ENCODE measurements around the gene AMIGO3. TPM values are rescaled to one million over a fixed set of nuclear protein-coding genes. Genes with fewer than 3 reads are reported as not detected.

AMIGO3 gene
- polyA plus RNA-seq, 1 donor (not counting 4 experiments of a cell fraction or from before 2014, with no cell fraction given) = 0.03 TPM

DNA sequence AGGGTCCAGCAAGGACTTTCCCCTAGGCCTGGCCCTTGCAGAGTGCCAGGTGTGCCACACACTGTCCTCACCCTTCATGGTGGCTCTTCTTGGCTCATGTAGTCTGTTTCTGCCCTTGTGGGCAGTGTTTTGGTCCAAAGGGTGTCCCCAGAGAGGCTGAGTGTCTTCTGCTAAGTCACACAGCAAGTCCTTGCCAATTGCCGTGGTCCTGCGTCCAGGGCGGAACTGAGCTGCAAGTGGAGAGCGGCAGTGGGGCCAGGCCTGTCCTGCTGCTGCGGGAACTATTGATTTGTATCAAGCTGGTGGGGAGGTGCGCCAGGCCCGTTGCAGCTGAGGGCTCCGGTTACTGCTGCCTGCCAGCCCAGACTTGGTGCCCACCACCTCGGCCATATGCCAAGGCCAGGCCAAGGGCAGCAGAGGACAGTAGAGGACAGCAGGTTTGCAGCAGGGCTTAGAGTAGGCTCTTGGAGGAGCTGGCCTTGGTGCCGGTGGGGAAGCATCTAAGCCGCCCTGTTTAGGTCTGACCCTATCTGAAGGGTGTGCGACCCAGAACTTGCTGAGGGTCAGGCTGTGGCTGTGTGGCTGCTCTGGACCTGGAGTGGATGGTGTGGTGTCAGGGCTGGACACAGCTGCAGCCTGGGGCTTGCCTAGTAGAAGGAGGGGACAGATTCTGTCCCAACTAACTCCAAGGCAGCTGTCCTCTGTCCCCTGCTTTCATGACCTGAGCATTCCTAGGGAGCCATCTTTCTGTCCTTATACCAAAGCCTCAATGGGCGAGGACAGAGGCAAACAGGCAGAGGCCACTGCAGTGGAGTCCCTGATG, 4.5 kb downstream of the AMIGO3 start:
- no peaks in the 10 kb centered on the region for H3K9me1 ChIP-seq (ENCODE audit: control insufficient read depth, extremely low read depth, insufficient read depth, low read length)
- no peak overlapping the region for H2AFZ ChIP-seq (ENCODE audit: control insufficient read depth, low read length)
- peaks cover 0 to 17% of the 10 kb centered on the region in 2 experiments for H3K36me3 ChIP-seq (ENCODE audit: control insufficient read depth in 2 of 2, extremely low read depth in 1 of 2, insufficient read depth in 2 of 2, low read length in 2 of 2)
- no peaks in the 10 kb centered on the region for H3K9me3 ChIP-seq (ENCODE audit: control insufficient read depth, low read depth, low read length)
- no peak overlapping the region for H3K9ac ChIP-seq (ENCODE audit: control insufficient read depth, extremely low read depth, insufficient read depth, low read length)
- TF ChIP-seq CTCF (optimal IDR thresholded peaks at IDR 0.05 in 1 of 3, IDR thresholded peaks at IDR 0.05 in 1 of 3, conservative IDR thresholded peaks at IDR 0.05 in 1 of 3; ENCODE audit: extremely low read depth in 1 of 3, insufficient read depth in 2 of 3, low read length in 3 of 3) = no peak
- H3K27me3 ChIP-seq (ENCODE audit: control insufficient read depth, extremely low read depth, insufficient read depth, low read length) = no peaks in the 10 kb centered on the region
- dilution Hi-C loops (cut with MboI; ENCODE audit: extremely low pct_ligation_motif_present, low sequenced_read_pairs) = no loop called here
- H4K20me1 ChIP-seq (ENCODE audit: control insufficient read depth, extremely low read depth, insufficient read depth, low read length) = peaks cover 10% of the 10 kb centered on the region
- DNase-seq (ENCODE audit: low read depth, low spot score) (no peak), FAIRE-seq (no peak)
- H3K4me3 ChIP-seq (ENCODE audit: control insufficient read depth in 2 of 3, extremely low read depth in 1 of 3, insufficient read depth in 2 of 3, low read depth in 1 of 3, low read length in 3 of 3) = no peak overlapping the region
- H3K4me1 ChIP-seq (ENCODE audit: control insufficient read depth, extremely low read depth, insufficient read depth, low read length) = peaks cover 17% of the 10 kb centered on the region
- no peak overlapping the region for H3K27ac ChIP-seq (ENCODE audit: control insufficient read depth, insufficient read depth, low read length)
- H3K79me2 ChIP-seq (ENCODE audit: control insufficient read depth, insufficient read depth, low read length) = no peaks in the 10 kb centered on the region
- no peak overlapping the region for H3K4me2 ChIP-seq (ENCODE audit: control insufficient read depth, extremely low read depth, insufficient read depth, low read depth, low read length)

DNA sequence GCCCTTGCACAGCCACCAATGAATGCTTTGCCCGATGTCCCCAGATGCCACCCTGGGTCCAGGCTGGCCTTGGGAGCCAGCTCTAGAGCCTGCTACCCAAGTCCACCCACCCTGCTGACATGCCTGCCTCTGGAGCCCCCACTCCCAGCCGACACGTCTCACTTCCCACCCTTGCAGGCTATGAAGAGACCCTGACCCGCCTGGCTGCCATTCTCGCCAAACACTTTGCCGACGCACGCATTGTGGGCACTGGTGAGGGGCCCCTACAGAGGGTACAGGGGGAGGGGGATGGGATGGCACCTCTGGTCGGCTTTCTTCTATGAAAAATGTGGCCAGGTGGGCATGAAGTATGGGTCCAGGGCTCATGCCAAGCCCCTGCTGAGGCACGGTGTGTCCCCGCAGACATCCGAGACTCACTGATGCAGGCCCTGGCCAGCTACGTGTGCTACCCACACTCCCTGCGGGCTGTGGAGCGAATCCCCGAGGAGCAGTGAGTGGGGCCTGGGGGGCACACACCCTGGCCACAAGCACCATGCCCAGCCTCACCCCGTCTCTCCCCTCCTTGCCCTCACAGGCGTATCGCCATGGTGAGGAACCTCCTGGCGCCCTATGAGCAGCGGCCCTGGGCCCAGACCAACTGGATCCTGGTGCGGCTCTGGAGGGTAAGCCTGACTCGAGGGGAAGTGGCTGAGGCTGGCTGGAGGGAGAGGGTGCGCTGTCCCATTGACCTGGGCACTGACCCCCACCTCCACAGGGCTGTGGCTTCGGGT, 6.0 kb downstream of the AMIGO3 start:
- dilution Hi-C loops (cut with MboI; ENCODE audit: extremely low pct_ligation_motif_present, low sequenced_read_pairs) = no loop called here
- Histone ChIP-seq H3K79me2 (ENCODE audit: control insufficient read depth, insufficient read depth, low read length) (no peaks in the 10 kb centered on the region), H3K4me3 (ENCODE audit: control insufficient read depth in 2 of 3, extremely low read depth in 1 of 3, insufficient read depth in 2 of 3, low read depth in 1 of 3, low read length in 3 of 3) (no peak overlapping the region), H3K9me1 (ENCODE audit: control insufficient read depth, extremely low read depth, insufficient read depth, low read length) (no peaks in the 10 kb centered on the region), H3K9me3 (ENCODE audit: control insufficient read depth, low read depth, low read length) (no peaks in the 10 kb centered on the region), H4K20me1 (ENCODE audit: control insufficient read depth, extremely low read depth, insufficient read depth, low read length) (peaks cover 2% of the 10 kb centered on the region), H3K9ac (ENCODE audit: control insufficient read depth, extremely low read depth, insufficient read depth, low read length) (no peak overlapping the region), H3K36me3 (ENCODE audit: control insufficient read depth in 2 of 2, extremely low read depth in 1 of 2, insufficient read depth in 2 of 2, low read length in 2 of 2) (peaks cover 0 to 17% of the 10 kb centered on the region in 2 experiments), H3K4me2 (ENCODE audit: control insufficient read depth, extremely low read depth, insufficient read depth, low read depth, low read length) (no peak overlapping the region), H3K27me3 (ENCODE audit: control insufficient read depth, extremely low read depth, insufficient read depth, low read length) (no peaks in the 10 kb centered on the region), H3K4me1 (ENCODE audit: control insufficient read depth, extremely low read depth, insufficient read depth, low read length) (peaks cover 10% of the 10 kb centered on the region), H3K27ac (ENCODE audit: control insufficient read depth, insufficient read depth, low read length) (no peak overlapping the region), H2AFZ (ENCODE audit: control insufficient read depth, low read length) (no peak overlapping the region)
- FAIRE-seq (no peak), DNase-seq (ENCODE audit: low read depth, low spot score) (no peak)
- no peak for TF ChIP-seq CTCF (optimal IDR thresholded peaks at IDR 0.05 in 1 of 3, IDR thresholded peaks at IDR 0.05 in 1 of 3, conservative IDR thresholded peaks at IDR 0.05 in 1 of 3; ENCODE audit: extremely low read depth in 1 of 3, insufficient read depth in 2 of 3, low read length in 3 of 3)
